ENCODE measurements around the gene ENC1.

GRCh38 chr5:74647096-74647495, 6.6 kb upstream of the ENC1 start:
- no peak for TF ChIP-seq CTCF (IDR thresholded peaks at IDR 0.05)
- TF ChIP-seq POLR2A (IDR thresholded peaks at IDR 0.05): no peak
- TF ChIP-seq POLR2AphosphoS5 (IDR thresholded peaks at IDR 0.05): no peak
